Liver (tissue), 9 donors: ENCODE data around the gene FCN3. TPM values are rescaled to one million over a fixed set of nuclear protein-coding genes. Genes with fewer than 3 reads are reported as not detected.

ENCODE experiments used
- DNase-seq: peaks from one replicate; pipeline ENCODE4 v3.0.0-alpha.2; 2017; ENCODE audit warnings: low spot score
- H3K27ac ChIP-seq, 2 donors: one replicate each; pipeline ENCODE4 v1.7.0; 2013; ENCODE audit warnings: inconsistent platforms in 2 of 2, low read length in 2 of 2, control low read depth in 1 of 2, low read depth in 1 of 2, mild to moderate bottlenecking in 1 of 2
- H3K27me3 ChIP-seq, 4 donors: one replicate each; pipeline versions ENCODE4 v1.6.1 to v1.7.0; 2013; ENCODE audit warnings: low read length in 3 of 4, inconsistent platforms in 1 of 4, mild to moderate bottlenecking in 1 of 4, moderate library complexity in 1 of 4; ENCODE audit not compliant: control insufficient read depth in 4 of 4, insufficient read depth in 4 of 4
- H3K36me3 ChIP-seq, 4 donors: one replicate each; pipeline versions ENCODE4 v1.6.1 to v1.7.0; 2013; ENCODE audit warnings: low read length in 3 of 4, mild to moderate bottlenecking in 3 of 4, low read depth in 1 of 4, moderate library complexity in 1 of 4; ENCODE audit not compliant: control insufficient read depth in 4 of 4, insufficient read depth in 3 of 4
- H3K4me1 ChIP-seq, 4 donors: one replicate each; pipeline versions ENCODE4 v1.6.1 to v1.7.0; 2013; ENCODE audit warnings: low read length in 3 of 4, mild to moderate bottlenecking in 3 of 4, moderate library complexity in 1 of 4; ENCODE audit not compliant: control insufficient read depth in 4 of 4, insufficient read depth in 4 of 4
- H3K4me3 ChIP-seq, 3 donors: one replicate each; pipeline versions ENCODE4 v1.6.1 to v1.7.0; 2013; ENCODE audit warnings: low read length in 3 of 3, control low read depth in 1 of 3, low read depth in 1 of 3, mild to moderate bottlenecking in 1 of 3
- H3K9ac ChIP-seq, 2 donors: one replicate each; pipeline ENCODE4 v1.7.0; 2013; ENCODE audit warnings: low read length in 2 of 2, mild to moderate bottlenecking in 2 of 2, moderate library complexity in 2 of 2, control low read depth in 1 of 2, low read depth in 1 of 2
- H3K9me3 ChIP-seq, 4 donors: one replicate each; pipeline versions ENCODE4 v1.6.1 to v1.7.0; 2013; ENCODE audit warnings: low read length in 3 of 4; ENCODE audit not compliant: control insufficient read depth in 4 of 4
- EGR1 ChIP-seq, 2 donors: IDR thresholded peaks; 2 replicates each; pipeline ENCODE4 v1.6.1; 2016 to 2018; ENCODE audit warnings: antibody characterized with exemption in 2 of 2, low read depth in 2 of 2
- HNF4A ChIP-seq, 2 donors: conservative IDR thresholded peaks; 2 replicates each; pipeline ENCODE4 v1.6.1; 2016; ENCODE audit warnings: antibody characterized with exemption in 2 of 2, mild to moderate bottlenecking in 2 of 2
- HNF4G ChIP-seq: IDR thresholded peaks from 2 replicates; pipeline ENCODE4 v1.6.1; 2016; ENCODE audit warnings: antibody characterized with exemption
- JUND ChIP-seq, 2 donors: IDR thresholded peaks; 2 replicates each; pipeline ENCODE4 v1.6.1; 2016; ENCODE audit warnings: antibody characterized with exemption in 2 of 2
- NR2F2 ChIP-seq: IDR thresholded peaks from 2 replicates; pipeline ENCODE4 v1.6.1; 2016; ENCODE audit warnings: antibody characterized with exemption
- RAD21 ChIP-seq, 2 donors: IDR thresholded peaks; 2 replicates each; pipeline ENCODE4 v1.6.1; 2016; ENCODE audit warnings: antibody characterized with exemption in 2 of 2, mild to moderate bottlenecking in 2 of 2
- RXRA ChIP-seq, 2 donors: IDR thresholded peaks; 2 replicates each; pipeline ENCODE4 v1.6.1; 2017 to 2018; ENCODE audit warnings: antibody characterized with exemption in 2 of 2, mild to moderate bottlenecking in 1 of 2
- SP1 ChIP-seq: IDR thresholded peaks from 2 replicates; pipeline ENCODE4 v1.6.1; 2018; ENCODE audit warnings: antibody characterized with exemption, mild to moderate bottlenecking
- TAF1 ChIP-seq: conservative IDR thresholded peaks from 2 replicates; pipeline ENCODE4 v1.6.1; 2016; ENCODE audit warnings: antibody characterized with exemption, mild to moderate bottlenecking
- YY1 ChIP-seq: IDR thresholded peaks from 2 replicates; pipeline ENCODE4 v1.6.1; 2016; ENCODE audit warnings: antibody characterized with exemption, mild to moderate bottlenecking
- whole genome bisulfite sequencing: extraction: QIAGEN DNeasy Blood & Tissue Kit; methylation state at CpG from one replicate; pipeline ENCODE4 v1.1.7; 2013; 5-methylcytosine and 5-hydroxymethylcytosine counted together
- polyA plus RNA-seq, 2 donors: library from polyadenylated mRNA; stranded (reverse) in 1 of 2; unstranded in 1 of 2; fragments of 200-250 nt in 1 of 2; fragments of >200 nt in 1 of 2; fragmentation: Nextera tagmentation in 1 of 2; extraction: Ambion mirVana in 1 of 2; gene quantifications; one replicate each; pipeline versions ENCODE4 v1.2.1 to v1.2.3, GENCODE V29; 2013 to 2015
- total RNA-seq, 2 donors: library from RNA; depleted of rRNA; stranded (reverse); fragments of >200 nt; gene quantifications; one replicate each; pipeline ENCODE4 v1.2.3, GENCODE V29; 2014
- TF ChIP-seq, protein P1 (sequence below): IDR thresholded peaks from 2 replicates; pipeline ENCODE4 v1.6.1; 2016; ENCODE audit warnings: antibody characterized with exemption
- TF ChIP-seq, protein P2 (sequence below): IDR thresholded peaks from 2 replicates; pipeline ENCODE4 v1.6.1; 2016; ENCODE audit warnings: antibody characterized with exemption
- TF ChIP-seq, protein P3 (sequence below): fragments of 150-350 bp; IDR thresholded peaks from 2 replicates; pipeline ENCODE4 v1.5.1; 2017; ENCODE audit warnings: improper control_type of control experiment, low read depth, low read length; ENCODE audit not compliant: missing input control
- TF ChIP-seq, protein P4 (sequence below): IDR thresholded peaks from 2 replicates; pipeline ENCODE4 v1.6.1; 2016; ENCODE audit warnings: antibody characterized with exemption
- TF ChIP-seq, protein P5 (sequence below): IDR thresholded peaks from 2 replicates; pipeline ENCODE4 v1.6.1; 2016; ENCODE audit warnings: antibody characterized with exemption, mild to moderate bottlenecking
- donor health status: healthy.
- donor health status: healthy.
- donor health status: healthy.
- donor health status: healthy.
- donor health status: healthy.

Gene FCN3
- total and polyA plus RNA-seq, 4 donors: 87.3 to 310 (median 137) TPM

DNA sequence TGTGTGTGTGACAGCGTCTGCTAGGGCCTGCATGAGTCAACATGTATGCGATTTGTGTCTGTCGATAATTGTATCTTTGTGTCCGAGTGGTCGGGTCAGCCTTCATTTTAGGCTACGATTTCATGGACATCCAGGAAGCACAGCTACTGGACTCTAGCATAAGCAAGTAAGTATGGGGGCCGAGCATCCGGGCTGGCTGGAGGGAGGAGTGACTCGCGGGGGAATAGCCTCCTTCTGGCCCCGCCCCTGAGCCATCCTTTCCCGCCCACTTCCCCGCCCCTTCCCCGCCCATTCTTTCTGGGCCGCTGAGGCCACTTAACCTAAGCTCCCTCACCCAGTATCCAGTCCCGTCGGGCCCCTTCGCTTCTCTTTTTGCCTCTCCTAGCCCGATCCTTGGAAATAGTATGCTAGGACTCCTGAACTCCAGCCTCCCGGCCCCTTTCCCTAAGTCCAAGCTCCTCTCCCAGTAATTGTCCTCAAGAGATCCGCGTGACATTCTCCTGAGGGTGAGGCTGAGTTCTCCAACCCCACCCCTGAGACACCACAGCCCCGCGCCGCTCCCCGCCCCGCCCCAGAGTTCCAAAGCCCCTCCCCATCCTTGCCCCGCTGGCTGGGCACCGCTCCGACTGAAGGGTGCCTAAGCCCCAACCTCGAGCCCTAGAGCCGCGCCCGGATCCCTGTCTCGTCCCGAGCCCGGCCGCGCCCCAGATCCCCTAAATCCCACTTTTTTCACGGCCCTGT lies 9.1 kb downstream of the FCN3 start:
- Histone ChIP-seq H3K27ac (peak overlapping the region; percentile 84 to 87), H3K4me3 (peak overlapping the region; percentile 58 to 72 (median 66)), H3K27me3 (no peaks in the 10 kb centered on the region), H3K9me3 (no peaks in the 10 kb centered on the region), H3K9ac (peak overlapping the region in 1 of 2 donors; percentile 71), H3K4me1 (peaks cover 1 to 34% (median 12%) of the 10 kb centered on the region in 4 donors), H3K36me3 (no peaks in the 10 kb centered on the region)
- TF ChIP-seq JUND (IDR thresholded peaks at IDR 0.05) (no peak), NR2F2 (peak; percentile 10), SP1 (peak; percentile 43), HNF4A (conservative IDR thresholded peaks at IDR 0.05) (no peak), HNF4G (no peak), RXRA (IDR thresholded peaks at IDR 0.05) (peak in 1 of 2 donors; percentile 22), TAF1 (no peak), RAD21 (IDR thresholded peaks at IDR 0.05) (no peak), EGR1 (IDR thresholded peaks at IDR 0.05; ENCODE audit: low read depth in 2 of 2) (no peak), YY1 (no peak)
- TF ChIP-seq, protein P1, sequence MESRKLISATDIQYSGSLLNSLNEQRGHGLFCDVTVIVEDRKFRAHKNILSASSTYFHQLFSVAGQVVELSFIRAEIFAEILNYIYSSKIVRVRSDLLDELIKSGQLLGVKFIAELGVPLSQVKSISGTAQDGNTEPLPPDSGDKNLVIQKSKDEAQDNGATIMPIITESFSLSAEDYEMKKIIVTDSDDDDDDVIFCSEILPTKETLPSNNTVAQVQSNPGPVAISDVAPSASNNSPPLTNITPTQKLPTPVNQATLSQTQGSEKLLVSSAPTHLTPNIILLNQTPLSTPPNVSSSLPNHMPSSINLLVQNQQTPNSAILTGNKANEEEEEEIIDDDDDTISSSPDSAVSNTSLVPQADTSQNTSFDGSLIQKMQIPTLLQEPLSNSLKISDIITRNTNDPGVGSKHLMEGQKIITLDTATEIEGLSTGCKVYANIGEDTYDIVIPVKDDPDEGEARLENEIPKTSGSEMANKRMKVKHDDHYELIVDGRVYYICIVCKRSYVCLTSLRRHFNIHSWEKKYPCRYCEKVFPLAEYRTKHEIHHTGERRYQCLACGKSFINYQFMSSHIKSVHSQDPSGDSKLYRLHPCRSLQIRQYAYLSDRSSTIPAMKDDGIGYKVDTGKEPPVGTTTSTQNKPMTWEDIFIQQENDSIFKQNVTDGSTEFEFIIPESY: no peak
- TF ChIP-seq, protein P2, sequence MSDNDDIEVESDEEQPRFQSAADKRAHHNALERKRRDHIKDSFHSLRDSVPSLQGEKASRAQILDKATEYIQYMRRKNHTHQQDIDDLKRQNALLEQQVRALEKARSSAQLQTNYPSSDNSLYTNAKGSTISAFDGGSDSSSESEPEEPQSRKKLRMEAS: no peak
- TF ChIP-seq, protein P3, sequence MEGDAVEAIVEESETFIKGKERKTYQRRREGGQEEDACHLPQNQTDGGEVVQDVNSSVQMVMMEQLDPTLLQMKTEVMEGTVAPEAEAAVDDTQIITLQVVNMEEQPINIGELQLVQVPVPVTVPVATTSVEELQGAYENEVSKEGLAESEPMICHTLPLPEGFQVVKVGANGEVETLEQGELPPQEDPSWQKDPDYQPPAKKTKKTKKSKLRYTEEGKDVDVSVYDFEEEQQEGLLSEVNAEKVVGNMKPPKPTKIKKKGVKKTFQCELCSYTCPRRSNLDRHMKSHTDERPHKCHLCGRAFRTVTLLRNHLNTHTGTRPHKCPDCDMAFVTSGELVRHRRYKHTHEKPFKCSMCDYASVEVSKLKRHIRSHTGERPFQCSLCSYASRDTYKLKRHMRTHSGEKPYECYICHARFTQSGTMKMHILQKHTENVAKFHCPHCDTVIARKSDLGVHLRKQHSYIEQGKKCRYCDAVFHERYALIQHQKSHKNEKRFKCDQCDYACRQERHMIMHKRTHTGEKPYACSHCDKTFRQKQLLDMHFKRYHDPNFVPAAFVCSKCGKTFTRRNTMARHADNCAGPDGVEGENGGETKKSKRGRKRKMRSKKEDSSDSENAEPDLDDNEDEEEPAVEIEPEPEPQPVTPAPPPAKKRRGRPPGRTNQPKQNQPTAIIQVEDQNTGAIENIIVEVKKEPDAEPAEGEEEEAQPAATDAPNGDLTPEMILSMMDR: no peak
- TF ChIP-seq, protein P4, sequence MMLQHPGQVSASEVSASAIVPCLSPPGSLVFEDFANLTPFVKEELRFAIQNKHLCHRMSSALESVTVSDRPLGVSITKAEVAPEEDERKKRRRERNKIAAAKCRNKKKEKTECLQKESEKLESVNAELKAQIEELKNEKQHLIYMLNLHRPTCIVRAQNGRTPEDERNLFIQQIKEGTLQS: no peak
- TF ChIP-seq, protein P5, sequence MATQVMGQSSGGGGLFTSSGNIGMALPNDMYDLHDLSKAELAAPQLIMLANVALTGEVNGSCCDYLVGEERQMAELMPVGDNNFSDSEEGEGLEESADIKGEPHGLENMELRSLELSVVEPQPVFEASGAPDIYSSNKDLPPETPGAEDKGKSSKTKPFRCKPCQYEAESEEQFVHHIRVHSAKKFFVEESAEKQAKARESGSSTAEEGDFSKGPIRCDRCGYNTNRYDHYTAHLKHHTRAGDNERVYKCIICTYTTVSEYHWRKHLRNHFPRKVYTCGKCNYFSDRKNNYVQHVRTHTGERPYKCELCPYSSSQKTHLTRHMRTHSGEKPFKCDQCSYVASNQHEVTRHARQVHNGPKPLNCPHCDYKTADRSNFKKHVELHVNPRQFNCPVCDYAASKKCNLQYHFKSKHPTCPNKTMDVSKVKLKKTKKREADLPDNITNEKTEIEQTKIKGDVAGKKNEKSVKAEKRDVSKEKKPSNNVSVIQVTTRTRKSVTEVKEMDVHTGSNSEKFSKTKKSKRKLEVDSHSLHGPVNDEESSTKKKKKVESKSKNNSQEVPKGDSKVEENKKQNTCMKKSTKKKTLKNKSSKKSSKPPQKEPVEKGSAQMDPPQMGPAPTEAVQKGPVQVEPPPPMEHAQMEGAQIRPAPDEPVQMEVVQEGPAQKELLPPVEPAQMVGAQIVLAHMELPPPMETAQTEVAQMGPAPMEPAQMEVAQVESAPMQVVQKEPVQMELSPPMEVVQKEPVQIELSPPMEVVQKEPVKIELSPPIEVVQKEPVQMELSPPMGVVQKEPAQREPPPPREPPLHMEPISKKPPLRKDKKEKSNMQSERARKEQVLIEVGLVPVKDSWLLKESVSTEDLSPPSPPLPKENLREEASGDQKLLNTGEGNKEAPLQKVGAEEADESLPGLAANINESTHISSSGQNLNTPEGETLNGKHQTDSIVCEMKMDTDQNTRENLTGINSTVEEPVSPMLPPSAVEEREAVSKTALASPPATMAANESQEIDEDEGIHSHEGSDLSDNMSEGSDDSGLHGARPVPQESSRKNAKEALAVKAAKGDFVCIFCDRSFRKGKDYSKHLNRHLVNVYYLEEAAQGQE: peak; percentile 14
- peak; percentile 94 for DNase-seq
- 7% methylated on average over 40 of the region's 40 CpGs for WGBS
